Mesendoderm (in vitro differentiated cells): Measurements from ENCODE around the gene CLPX.

Experiments used
- DNase-seq: peaks from one replicate; pipeline ENCODE4 v3.0.0; 2013
- H2AK5ac ChIP-seq: 2 replicates; pipeline ENCODE4 v1.6.1; 2013; ENCODE audit warnings: low read length, inconsistent platforms
- H2BK120ac ChIP-seq: 2 replicates; pipeline ENCODE4 v1.6.1; 2013; ENCODE audit warnings: low read depth, mild to moderate bottlenecking, low read length, moderate library complexity, mixed read lengths
- H2BK15ac ChIP-seq: replicated peaks from 2 replicates; pipeline ENCODE4 v1.6.1; 2013; ENCODE audit warnings: low read depth, mild to moderate bottlenecking, moderate library complexity
- H2BK5ac ChIP-seq: 2 replicates; pipeline ENCODE4 v1.6.1; 2013; ENCODE audit warnings: low read length, inconsistent platforms
- H3K18ac ChIP-seq: 2 replicates; pipeline ENCODE4 v1.6.1; 2013; ENCODE audit warnings: mild to moderate bottlenecking, low read length, mixed read lengths
- H3K23ac ChIP-seq: one replicate; pipeline ENCODE4 v1.6.1; 2013; ENCODE audit warnings: low read length
- H3K27ac ChIP-seq: 2 replicates; pipeline ENCODE4 v1.5.1; 2013; ENCODE audit warnings: low read depth, mild to moderate bottlenecking, inconsistent platforms, low read length, moderate library complexity
- H3K27me3 ChIP-seq: 2 replicates; pipeline ENCODE4 v1.6.1; 2013; ENCODE audit warnings: low read length, control low read depth, mild to moderate bottlenecking, inconsistent platforms; ENCODE audit not compliant: insufficient read depth, poor library complexity
- H3K36me3 ChIP-seq: 2 replicates; pipeline ENCODE4 v1.6.1; 2013; ENCODE audit warnings: low read length, inconsistent platforms; ENCODE audit not compliant: control insufficient read depth, insufficient read depth
- H3K4ac ChIP-seq: one replicate; pipeline ENCODE4 v1.6.1; 2013; ENCODE audit warnings: low read depth, mild to moderate bottlenecking, low read length, moderate library complexity
- H3K4me1 ChIP-seq: 2 replicates; pipeline ENCODE4 v1.6.1; 2013; ENCODE audit warnings: low read depth, low read length, inconsistent platforms; ENCODE audit not compliant: control insufficient read depth
- H3K4me2 ChIP-seq: 2 replicates; pipeline ENCODE4 v1.6.1; 2013; ENCODE audit warnings: low read length
- H3K4me3 ChIP-seq: 2 replicates; pipeline ENCODE4 v1.5.1; 2013; ENCODE audit warnings: mild to moderate bottlenecking, low read length
- H3K56ac ChIP-seq: one replicate; pipeline ENCODE4 v1.6.1; 2013; ENCODE audit warnings: low read length
- H3K79me1 ChIP-seq: 2 replicates; pipeline ENCODE4 v1.6.1; 2013; ENCODE audit warnings: low read length, inconsistent platforms
- H3K79me2 ChIP-seq: 2 replicates; pipeline ENCODE4 v1.6.1; 2013; ENCODE audit warnings: mild to moderate bottlenecking, low read length; ENCODE audit not compliant: control insufficient read depth, insufficient read depth
- H3K9ac ChIP-seq: 2 replicates; pipeline ENCODE4 v1.6.1; 2013; ENCODE audit warnings: low read length, inconsistent platforms
- H4K5ac ChIP-seq: one replicate; pipeline ENCODE4 v1.6.1; 2013; ENCODE audit warnings: low read length
- H4K8ac ChIP-seq: one replicate; pipeline ENCODE4 v1.6.1; 2013; ENCODE audit warnings: low read depth, mild to moderate bottlenecking, control low read depth, low read length, moderate library complexity
- WGBS: extraction: QIAGEN DNeasy Blood & Tissue Kit; methylation state at CpG from one replicate; pipeline ENCODE4 v1.1.7; 2013; ENCODE audit warnings: low lambda C conversion rate, missing lambda C conversion rate; ENCODE audit not compliant: insufficient coverage; ENCODE audit errors: extremely low coverage; 5-methylcytosine and 5-hydroxymethylcytosine counted together

The CLPX gene

DNA sequence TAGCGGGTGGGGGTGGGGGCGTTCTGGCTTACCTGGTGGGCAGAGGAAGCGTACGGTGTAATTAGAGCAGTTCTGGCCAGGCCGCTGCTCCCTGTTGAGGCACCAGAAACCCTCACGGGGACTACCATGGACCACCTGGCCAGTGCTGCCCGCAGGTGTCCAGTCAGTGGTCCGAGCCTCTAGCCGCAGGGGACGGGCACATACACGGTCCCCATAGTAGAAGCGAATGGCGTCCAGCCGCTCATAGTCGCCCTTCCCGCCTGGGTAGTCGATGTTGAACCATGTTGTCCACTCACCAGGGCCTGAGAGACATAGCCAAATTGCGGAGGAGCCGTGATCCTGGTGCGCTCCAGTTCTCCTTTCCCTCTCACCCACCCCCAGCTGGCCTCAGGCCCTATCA lies 21.6 kb upstream of the CLPX start:
- no peak overlapping the region for H3K23ac ChIP-seq
- H4K5ac ChIP-seq: no peak overlapping the region
- H2AK5ac ChIP-seq: no peak overlapping the region
- H3K27ac ChIP-seq: no peak overlapping the region
- H3K56ac ChIP-seq: no peak overlapping the region
- peaks cover 3% of the 10 kb centered on the region for H3K4me1 ChIP-seq
- no peak overlapping the region for H3K9ac ChIP-seq
- no peaks in the 10 kb centered on the region for H3K79me1 ChIP-seq
- H4K8ac ChIP-seq: no peak overlapping the region
- H2BK120ac ChIP-seq: no peak overlapping the region
- no CpG with 5 or more reads among the region's 20 CpGs for WGBS
- no peak overlapping the region for H2BK5ac ChIP-seq
- H3K27me3 ChIP-seq: no peaks in the 10 kb centered on the region
- no peak overlapping the region for H3K4ac ChIP-seq
- no peak overlapping the region for H3K18ac ChIP-seq
- H3K79me2 ChIP-seq: no peaks in the 10 kb centered on the region
- no peak for DNase-seq
- H3K4me3 ChIP-seq: no peak overlapping the region
- no peak overlapping the region for H3K4me2 ChIP-seq
- no peak overlapping the region for H2BK15ac ChIP-seq
- no peaks in the 10 kb centered on the region for H3K36me3 ChIP-seq

DNA sequence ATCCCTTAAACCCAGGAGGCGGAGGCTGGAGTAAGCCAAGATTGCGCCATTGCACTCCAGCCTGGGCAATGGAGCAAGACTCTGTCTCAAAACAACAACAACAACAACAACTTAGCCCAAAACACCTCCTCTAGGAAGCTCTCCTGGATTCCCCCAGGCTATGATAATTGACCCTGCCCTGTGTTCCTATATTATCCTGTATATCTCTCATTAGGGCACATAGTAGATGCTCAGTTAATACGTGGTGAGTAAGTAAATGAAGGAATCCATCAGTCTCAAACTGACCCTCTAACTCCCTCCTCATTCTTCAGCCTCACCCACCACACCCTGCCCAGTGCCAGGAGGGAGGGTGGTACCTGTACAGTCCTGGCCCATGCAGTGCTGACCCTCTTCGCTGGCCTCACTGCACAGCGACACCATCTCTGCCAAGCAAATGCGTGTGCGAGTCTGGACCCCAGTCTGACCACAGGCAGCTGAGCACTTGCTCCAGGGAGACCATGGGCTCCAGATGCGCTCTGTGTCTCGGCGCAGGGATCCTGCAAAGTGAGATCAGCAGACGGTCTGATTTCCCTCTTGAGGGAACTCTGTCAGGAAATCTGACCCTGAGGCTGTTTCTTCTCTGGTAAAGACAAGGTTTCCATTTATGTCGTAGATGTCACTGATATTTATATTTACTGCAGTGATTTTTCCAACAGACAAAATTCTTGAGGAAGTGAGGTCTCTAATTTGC lies 20.0 kb upstream of the CLPX start:
- no CpG with 5 or more reads among the region's 12 CpGs for WGBS
- Histone ChIP-seq H4K8ac (no peak overlapping the region), H3K79me1 (no peaks in the 10 kb centered on the region), H3K27ac (no peak overlapping the region), H4K5ac (no peak overlapping the region), H3K4me3 (no peak overlapping the region), H3K36me3 (no peaks in the 10 kb centered on the region), H3K56ac (no peak overlapping the region), H2AK5ac (no peak overlapping the region), H3K27me3 (no peaks in the 10 kb centered on the region), H3K4me2 (no peak overlapping the region), H2BK15ac (no peak overlapping the region), H3K9ac (no peak overlapping the region), H3K79me2 (no peaks in the 10 kb centered on the region), H3K4me1 (peaks cover 2% of the 10 kb centered on the region), H2BK5ac (no peak overlapping the region), H3K18ac (no peak overlapping the region), H2BK120ac (no peak overlapping the region), H3K23ac (no peak overlapping the region), H3K4ac (no peak overlapping the region)
- no peak for DNase-seq

DNA sequence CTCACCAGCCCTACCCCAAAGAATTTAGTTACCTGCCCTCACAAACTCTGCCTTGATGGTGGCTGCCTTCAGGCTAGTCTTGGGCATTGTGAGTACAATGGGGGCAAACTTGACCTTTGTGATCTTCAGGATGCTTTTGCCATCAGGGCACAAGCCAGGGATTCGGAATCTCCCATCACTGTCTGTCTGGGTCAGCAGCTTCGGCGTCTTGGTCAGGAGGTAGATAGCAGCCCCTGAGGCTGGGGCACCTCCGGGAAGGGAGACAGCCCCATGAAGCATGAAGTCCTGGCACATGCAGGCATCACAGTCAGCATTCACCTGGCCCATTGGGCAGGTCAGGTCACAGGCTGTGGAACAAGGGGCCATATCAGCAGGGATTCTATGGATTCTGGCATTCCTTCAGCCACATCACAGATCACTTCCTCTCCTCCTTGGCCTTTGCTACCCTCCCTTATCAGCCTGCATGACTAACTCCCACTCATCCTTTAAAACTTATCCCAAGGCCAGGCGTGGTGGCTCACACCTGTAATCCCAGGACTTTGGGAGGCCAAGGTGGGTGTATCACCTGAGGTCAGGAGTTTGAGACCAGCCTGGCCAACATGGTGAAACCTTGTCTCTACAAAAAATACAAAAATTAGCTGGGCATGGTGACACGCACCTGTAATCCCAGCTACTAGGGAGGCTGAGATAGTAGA lies 19.2 kb upstream of the CLPX start:
- no peaks in the 10 kb centered on the region for H3K79me2 ChIP-seq
- no peak overlapping the region for H4K8ac ChIP-seq
- H3K27ac ChIP-seq: no peak overlapping the region
- H2BK120ac ChIP-seq: no peak overlapping the region
- peaks cover 2% of the 10 kb centered on the region for H3K4me1 ChIP-seq
- no peak overlapping the region for H2BK5ac ChIP-seq
- H3K4ac ChIP-seq: no peak overlapping the region
- H3K18ac ChIP-seq: no peak overlapping the region
- H3K4me2 ChIP-seq: no peak overlapping the region
- peak; percentile 42 for DNase-seq
- no peak overlapping the region for H4K5ac ChIP-seq
- no peaks in the 10 kb centered on the region for H3K79me1 ChIP-seq
- no peak overlapping the region for H3K4me3 ChIP-seq
- H3K27me3 ChIP-seq: no peaks in the 10 kb centered on the region
- WGBS: no CpG with 5 or more reads among the region's 6 CpGs
- no peak overlapping the region for H3K56ac ChIP-seq
- H3K23ac ChIP-seq: no peak overlapping the region
- H2AK5ac ChIP-seq: no peak overlapping the region
- H3K9ac ChIP-seq: no peak overlapping the region
- no peak overlapping the region for H2BK15ac ChIP-seq
- H3K36me3 ChIP-seq: no peaks in the 10 kb centered on the region

DNA sequence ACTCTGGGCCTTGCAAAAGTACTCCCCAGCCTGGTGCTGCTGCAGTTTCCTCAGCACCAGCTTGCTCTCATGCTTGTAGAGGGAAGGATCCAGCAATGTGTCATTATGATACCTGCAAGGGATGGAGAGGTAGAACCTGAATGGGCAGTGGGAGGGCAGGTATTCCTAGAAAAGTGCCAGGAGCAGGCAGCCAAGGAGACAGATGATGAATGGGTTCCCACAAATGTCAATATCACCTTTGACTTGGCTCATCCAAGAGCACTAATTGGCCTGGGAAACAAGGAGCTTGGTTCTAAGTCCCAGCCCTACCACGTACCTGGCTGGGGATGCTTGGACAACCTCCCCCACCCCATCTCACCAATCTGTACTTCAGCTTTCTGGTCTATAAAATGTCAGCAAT lies 16.8 kb upstream of the CLPX start:
- Histone ChIP-seq H2BK5ac (no peak overlapping the region), H3K27ac (no peak overlapping the region), H3K4ac (no peak overlapping the region), H3K36me3 (no peaks in the 10 kb centered on the region), H3K4me3 (no peak overlapping the region), H3K23ac (no peak overlapping the region), H4K5ac (no peak overlapping the region), H3K79me1 (no peaks in the 10 kb centered on the region), H3K56ac (no peak overlapping the region), H2AK5ac (no peak overlapping the region), H2BK15ac (no peak overlapping the region), H3K9ac (no peak overlapping the region), H4K8ac (no peak overlapping the region), H2BK120ac (no peak overlapping the region), H3K79me2 (no peaks in the 10 kb centered on the region), H3K27me3 (no peaks in the 10 kb centered on the region), H3K4me2 (no peak overlapping the region), H3K18ac (no peak overlapping the region), H3K4me1 (no peaks in the 10 kb centered on the region)
- no peak for DNase-seq
- WGBS: no CpG with 5 or more reads among the region's 1 CpG

DNA sequence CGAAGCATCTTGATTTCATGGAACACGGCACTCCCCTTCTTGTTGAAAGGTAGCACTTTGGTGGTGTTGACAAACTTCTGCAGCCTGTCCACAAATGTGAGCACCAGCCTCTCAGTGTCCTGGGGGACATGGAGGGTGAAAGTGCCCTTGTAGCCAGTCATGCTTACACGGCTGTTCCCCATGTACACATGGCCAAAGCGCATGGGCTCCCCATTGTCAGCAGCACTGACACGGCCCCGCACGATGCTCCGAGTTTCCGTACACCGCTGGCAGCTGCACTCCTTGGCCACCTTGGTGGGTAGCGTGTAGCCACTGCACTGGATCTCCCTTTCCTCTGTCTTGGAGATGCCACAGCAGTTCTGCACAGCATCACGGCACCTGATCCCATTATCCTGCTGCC lies 13.4 kb upstream of the CLPX start:
- Histone ChIP-seq H3K4me3 (no peak overlapping the region), H2BK120ac (no peak overlapping the region), H3K4me2 (no peak overlapping the region), H3K56ac (no peak overlapping the region), H3K27me3 (no peaks in the 10 kb centered on the region), H3K27ac (no peak overlapping the region), H3K36me3 (no peaks in the 10 kb centered on the region), H3K9ac (no peak overlapping the region), H3K23ac (no peak overlapping the region), H2AK5ac (no peak overlapping the region), H2BK15ac (no peak overlapping the region), H3K79me2 (no peaks in the 10 kb centered on the region), H4K5ac (no peak overlapping the region), H3K79me1 (no peaks in the 10 kb centered on the region), H2BK5ac (no peak overlapping the region), H3K4me1 (no peaks in the 10 kb centered on the region), H4K8ac (no peak overlapping the region), H3K18ac (no peak overlapping the region), H3K4ac (no peak overlapping the region)
- no peak for DNase-seq
- no CpG with 5 or more reads among the region's 12 CpGs for WGBS

DNA sequence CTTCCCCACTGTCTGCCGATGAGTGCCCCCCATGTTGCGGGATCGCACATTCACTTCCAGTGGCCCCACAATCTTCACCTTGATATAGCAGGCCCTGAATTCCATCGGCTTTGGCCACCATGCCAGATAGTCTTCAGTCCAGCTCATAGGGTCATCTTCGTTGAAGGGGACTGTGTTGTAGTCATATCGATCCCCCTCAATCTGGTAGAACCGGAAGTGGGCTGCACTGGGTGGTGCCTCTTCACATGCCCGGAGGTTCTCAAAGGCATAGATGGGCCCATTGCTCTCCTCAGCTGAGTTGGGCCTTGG lies 12.1 kb upstream of the CLPX start:
- H3K27ac ChIP-seq: no peak overlapping the region
- no peak overlapping the region for H2BK5ac ChIP-seq
- no peak overlapping the region for H2BK120ac ChIP-seq
- H3K18ac ChIP-seq: no peak overlapping the region
- H3K9ac ChIP-seq: no peak overlapping the region
- no peak overlapping the region for H3K4ac ChIP-seq
- no peak overlapping the region for H3K4me2 ChIP-seq
- H4K8ac ChIP-seq: no peak overlapping the region
- no peak overlapping the region for H3K23ac ChIP-seq
- no CpG with 5 or more reads among the region's 8 CpGs for WGBS
- H2BK15ac ChIP-seq: no peak overlapping the region
- no peaks in the 10 kb centered on the region for H3K36me3 ChIP-seq
- H3K56ac ChIP-seq: no peak overlapping the region
- no peak for DNase-seq
- H4K5ac ChIP-seq: no peak overlapping the region
- H3K4me1 ChIP-seq: no peaks in the 10 kb centered on the region
- no peaks in the 10 kb centered on the region for H3K79me2 ChIP-seq
- H3K4me3 ChIP-seq: no peak overlapping the region
- no peaks in the 10 kb centered on the region for H3K27me3 ChIP-seq
- H3K79me1 ChIP-seq: no peaks in the 10 kb centered on the region
- no peak overlapping the region for H2AK5ac ChIP-seq
